Keratinocyte (primary cell): Measurements from ENCODE around the gene AFG3L2. TPM values are rescaled to one million over a fixed set of nuclear protein-coding genes. Genes with fewer than 3 reads are reported as not detected.

ENCODE experiments used
- DNase-seq: peaks from one replicate; pipeline ENCODE4 v3.0.0-alpha.2; 2011; ENCODE audit warnings: low read depth, missing footprints, low spot score
- FAIRE-seq: peaks from 2 replicates; lab custom pipeline; 2011; peaks lifted over from hg19 to GRCh38; lab: Jason Lieb, UNC
- H2AFZ ChIP-seq: 2 replicates; pipeline ENCODE4 v1.6.0; 2012; ENCODE audit warnings: low read length, control low read depth, inconsistent platforms; ENCODE audit not compliant: control insufficient read depth
- H3K27ac ChIP-seq: 2 replicates; pipeline ENCODE4 v1.5.1; 2011; ENCODE audit warnings: low read length; ENCODE audit not compliant: control insufficient read depth, insufficient read depth
- H3K27me3 ChIP-seq: 3 replicates; pipeline ENCODE4 v1.6.0; 2011; ENCODE audit warnings: low read length; ENCODE audit not compliant: control insufficient read depth, insufficient read depth; ENCODE audit errors: extremely low read depth
- H3K36me3 ChIP-seq, 2 experiments: 2 replicates in 1 of 2; 3 replicates in 1 of 2; pipeline ENCODE4 v1.5.1; 2011; ENCODE audit warnings: low read length in 2 of 2, mild to moderate bottlenecking in 1 of 2; ENCODE audit not compliant: control insufficient read depth in 2 of 2, insufficient read depth in 2 of 2; ENCODE audit errors: extremely low read depth in 1 of 2
- H3K4me1 ChIP-seq: 3 replicates; pipeline ENCODE4 v1.5.1; 2011; ENCODE audit warnings: low read length; ENCODE audit not compliant: control insufficient read depth, insufficient read depth; ENCODE audit errors: extremely low read depth
- H3K4me2 ChIP-seq: 3 replicates; pipeline ENCODE4 v1.6.0; 2011; ENCODE audit warnings: low read depth, low read length; ENCODE audit not compliant: control insufficient read depth, insufficient read depth; ENCODE audit errors: extremely low read depth
- H3K4me3 ChIP-seq, 3 experiments: fragments of 200-600 bp in 1 of 3; sonication (generic) in 1 of 3; 2 replicates in 2 of 3; 3 replicates in 1 of 3; pipeline ENCODE4 v1.5.1; 2011 to 2016; ENCODE audit warnings: low read length in 3 of 3, mild to moderate bottlenecking in 3 of 3, control low read depth in 2 of 3, inconsistent platforms in 1 of 3, low read depth in 1 of 3, mixed read lengths in 1 of 3, mixed run types in 1 of 3, moderate library complexity in 1 of 3; ENCODE audit not compliant: control insufficient read depth in 2 of 3, insufficient read depth in 2 of 3; ENCODE audit errors: extremely low read depth in 1 of 3
- H3K79me2 ChIP-seq: 2 replicates; pipeline ENCODE4 v1.6.0; 2012; ENCODE audit warnings: low read length; ENCODE audit not compliant: control insufficient read depth, insufficient read depth
- H3K9ac ChIP-seq: 3 replicates; pipeline ENCODE4 v1.6.0; 2011; ENCODE audit warnings: low read length; ENCODE audit not compliant: control insufficient read depth, insufficient read depth; ENCODE audit errors: extremely low read depth
- H3K9me1 ChIP-seq: 3 replicates; pipeline ENCODE4 v1.6.0; 2011; ENCODE audit warnings: low read length; ENCODE audit not compliant: control insufficient read depth, insufficient read depth; ENCODE audit errors: extremely low read depth
- H3K9me3 ChIP-seq: 2 replicates; pipeline ENCODE4 v1.5.1; 2012; ENCODE audit warnings: low read depth, low read length; ENCODE audit not compliant: control insufficient read depth
- H4K20me1 ChIP-seq: 3 replicates; pipeline ENCODE4 v1.6.0; 2011; ENCODE audit warnings: low read length; ENCODE audit not compliant: control insufficient read depth, insufficient read depth; ENCODE audit errors: extremely low read depth
- EZH2 ChIP-seq: IDR thresholded peaks from one replicate; pipeline ENCODE4 v1.6.1; 2012; ENCODE audit warnings: inconsistent platforms, mild to moderate bottlenecking, low read length, moderate library complexity
- dilution Hi-C: fragments of 300-500 bp; cut with MboI; formaldehyde crosslinking; loops from one replicate; pipeline ENCODE4 v1.7.0; 2020; ENCODE audit warnings: low sequenced_read_pairs; ENCODE audit not compliant: extremely low pct_ligation_motif_present
- polyA plus RNA-seq, 5 experiments: library from polyadenylated mRNA; depleted of rRNA in 3 of 5; stranded (reverse) in 3 of 5; stranded (forward) in 1 of 5; unstranded in 1 of 5; fragments of >200 nt; gene quantifications; 1 replicate in 1 of 5; 2 replicates in 3 of 5; 3 replicates in 1 of 5; pipeline versions ENCODE4 v1.2.1 to v1.2.3, GENCODE V29; 2011 to 2012; ENCODE audit warnings: missing spikeins in 2 of 5, low read depth in 1 of 5, low replicate concordance in 1 of 5
- TF ChIP-seq, protein P1 (sequence below), 3 experiments: IDR thresholded peaks in 1 of 3; conservative IDR thresholded peaks in 1 of 3; optimal IDR thresholded peaks in 1 of 3; 2 replicates in 2 of 3; 3 replicates in 1 of 3; pipeline versions ENCODE3 to v1.5.1; 2011; ENCODE audit warnings: low read length in 3 of 3, mild to moderate bottlenecking in 3 of 3, moderate library complexity in 2 of 3, control low read depth in 1 of 3, inconsistent platforms in 1 of 3; ENCODE audit not compliant: insufficient read depth in 2 of 3; ENCODE audit errors: extremely low read depth in 1 of 3

Gene AFG3L2
- polyA plus RNA-seq, 1 donor (not counting 4 experiments of a cell fraction or from before 2014, with no cell fraction given) = 47.5 TPM

DNA sequence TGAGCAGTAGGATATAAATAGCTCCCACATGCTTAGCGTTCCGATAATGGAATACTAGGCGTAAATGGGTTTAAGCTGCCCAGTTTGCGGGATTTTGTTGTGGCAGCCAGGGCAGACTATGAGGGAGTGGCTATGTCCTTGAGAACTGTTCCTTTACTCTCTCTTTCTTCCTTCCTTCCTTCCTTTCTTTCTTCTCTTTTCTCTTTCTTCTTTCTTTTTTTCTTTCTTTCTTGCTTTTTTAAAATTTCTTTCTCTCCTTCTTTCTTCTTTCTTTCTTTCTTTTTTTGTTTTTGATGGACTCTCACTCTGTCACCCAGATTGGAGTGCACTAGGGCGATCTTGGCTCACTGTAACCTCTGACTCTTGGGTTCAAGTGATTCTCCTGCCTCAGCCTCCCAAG is 21.6 kb upstream of the AFG3L2 start:
- no peak for FAIRE-seq
- H3K27me3 ChIP-seq = no peaks in the 10 kb centered on the region
- peaks cover 13% of the 10 kb centered on the region for H3K4me1 ChIP-seq
- no peaks in the 10 kb centered on the region for H3K9me3 ChIP-seq
- DNase-seq = no peak
- H3K4me2 ChIP-seq = no peak overlapping the region
- no peaks in the 10 kb centered on the region for H3K36me3 ChIP-seq
- H4K20me1 ChIP-seq = no peaks in the 10 kb centered on the region
- H3K9me1 ChIP-seq = no peaks in the 10 kb centered on the region
- dilution Hi-C loops = no loop called here
- H3K79me2 ChIP-seq = no peaks in the 10 kb centered on the region
- H2AFZ ChIP-seq = no peak overlapping the region
- TF ChIP-seq, protein P1, sequence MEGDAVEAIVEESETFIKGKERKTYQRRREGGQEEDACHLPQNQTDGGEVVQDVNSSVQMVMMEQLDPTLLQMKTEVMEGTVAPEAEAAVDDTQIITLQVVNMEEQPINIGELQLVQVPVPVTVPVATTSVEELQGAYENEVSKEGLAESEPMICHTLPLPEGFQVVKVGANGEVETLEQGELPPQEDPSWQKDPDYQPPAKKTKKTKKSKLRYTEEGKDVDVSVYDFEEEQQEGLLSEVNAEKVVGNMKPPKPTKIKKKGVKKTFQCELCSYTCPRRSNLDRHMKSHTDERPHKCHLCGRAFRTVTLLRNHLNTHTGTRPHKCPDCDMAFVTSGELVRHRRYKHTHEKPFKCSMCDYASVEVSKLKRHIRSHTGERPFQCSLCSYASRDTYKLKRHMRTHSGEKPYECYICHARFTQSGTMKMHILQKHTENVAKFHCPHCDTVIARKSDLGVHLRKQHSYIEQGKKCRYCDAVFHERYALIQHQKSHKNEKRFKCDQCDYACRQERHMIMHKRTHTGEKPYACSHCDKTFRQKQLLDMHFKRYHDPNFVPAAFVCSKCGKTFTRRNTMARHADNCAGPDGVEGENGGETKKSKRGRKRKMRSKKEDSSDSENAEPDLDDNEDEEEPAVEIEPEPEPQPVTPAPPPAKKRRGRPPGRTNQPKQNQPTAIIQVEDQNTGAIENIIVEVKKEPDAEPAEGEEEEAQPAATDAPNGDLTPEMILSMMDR (optimal IDR thresholded peaks at IDR 0.05 in 1 of 3, IDR thresholded peaks at IDR 0.05 in 1 of 3, conservative IDR thresholded peaks at IDR 0.05 in 1 of 3; ENCODE audit: extremely low read depth in 1 of 3, insufficient read depth in 2 of 3, low read length in 3 of 3) = no peak
- TF ChIP-seq EZH2 = no peak
- H3K27ac ChIP-seq = no peak overlapping the region
- H3K4me3 ChIP-seq = no peak overlapping the region
- H3K9ac ChIP-seq = no peak overlapping the region

DNA sequence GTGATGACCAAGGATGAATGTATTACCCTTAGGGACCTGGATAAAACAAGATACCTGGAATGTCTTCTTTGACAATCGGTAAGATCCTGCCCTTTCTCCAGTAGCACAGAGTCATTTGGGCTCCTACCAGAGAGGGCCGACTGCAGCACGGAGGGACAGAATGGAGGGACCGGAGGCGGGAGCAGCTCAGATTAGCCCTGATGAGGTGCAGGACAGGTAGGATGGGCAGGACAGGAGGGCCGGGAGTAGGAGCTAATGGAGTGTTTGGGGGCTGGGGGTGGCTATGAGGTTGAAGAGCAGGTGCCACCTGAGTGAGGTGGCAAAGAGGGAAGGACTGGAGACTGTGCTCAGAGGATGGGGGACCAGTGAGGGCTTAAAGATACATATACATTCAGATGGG is 20.8 kb upstream of the AFG3L2 start:
- Histone ChIP-seq H3K79me2 (no peaks in the 10 kb centered on the region), H3K27me3 (no peaks in the 10 kb centered on the region), H3K9me1 (no peaks in the 10 kb centered on the region), H3K36me3 (no peaks in the 10 kb centered on the region), H3K9ac (no peak overlapping the region), H3K9me3 (no peaks in the 10 kb centered on the region), H3K27ac (no peak overlapping the region), H4K20me1 (no peaks in the 10 kb centered on the region), H3K4me2 (no peak overlapping the region), H3K4me1 (peaks cover 7% of the 10 kb centered on the region), H2AFZ (no peak overlapping the region), H3K4me3 (no peak overlapping the region)
- TF ChIP-seq EZH2 = no peak
- TF ChIP-seq, protein P1 (optimal IDR thresholded peaks at IDR 0.05 in 1 of 3, IDR thresholded peaks at IDR 0.05 in 1 of 3, conservative IDR thresholded peaks at IDR 0.05 in 1 of 3; ENCODE audit: extremely low read depth in 1 of 3, insufficient read depth in 2 of 3, low read length in 3 of 3) = no peak
- DNase-seq = no peak
- FAIRE-seq = no peak
- dilution Hi-C loops = no loop called here
